ENCODE data around the gene MAGIX. TPM values are rescaled to one million over a fixed set of nuclear protein-coding genes. Genes with fewer than 3 reads are reported as not detected.

The MAGIX gene
- total RNA-seq, 4 donors from 2014 or later = 1.7 to 8.1 (median 2.3) TPM

- 83 to 90% methylated on average over 3 to 9 of the region's 9 CpGs for WGBS, 2 donors
- DNase-seq (ENCODE audit: low spot score in 2 of 2) = no peak
- Histone ChIP-seq H3K4me3 (no peak overlapping the region), H3K36me3 (no peaks in the 10 kb centered on the region), H3K9me3 (no peaks in the 10 kb centered on the region), H3K4me1 (no peaks in the 10 kb centered on the region), H3K27me3 (peaks cover 0 to 18% of the 10 kb centered on the region in 2 donors), H3K27ac (no peak overlapping the region)
- TF ChIP-seq CTCF (IDR thresholded peaks at IDR 0.05) (no peak), POLR2A (IDR thresholded peaks at IDR 0.05) (no peak), EP300 (IDR thresholded peaks at IDR 0.05) (no peak)
Observed at GRCh38 chrX:49211074-49211473, 48.5 kb downstream of the MAGIX start.

- no peaks in the 10 kb centered on the region for H3K9me3 ChIP-seq
- WGBS, 2 donors = 84 to 94% methylated on average over 2 of the region's 2 CpGs
- no peak for DNase-seq (ENCODE audit: low spot score in 2 of 2)
- no peak for TF ChIP-seq POLR2A (IDR thresholded peaks at IDR 0.05)
- no peak for TF ChIP-seq CTCF (IDR thresholded peaks at IDR 0.05)
- no peak for TF ChIP-seq EP300 (IDR thresholded peaks at IDR 0.05)
- no peak overlapping the region for H3K27ac ChIP-seq
- H3K4me1 ChIP-seq = no peaks in the 10 kb centered on the region
- no peaks in the 10 kb centered on the region for H3K36me3 ChIP-seq
- peaks cover 0 to 14% of the 10 kb centered on the region in 2 donors for H3K27me3 ChIP-seq
- no peak overlapping the region for H3K4me3 ChIP-seq
Observed at GRCh38 chrX:49212209-49212608, 49.7 kb downstream of the MAGIX start.

GRCh38 chrX:49212861-49213260 lies 50.3 kb downstream of the MAGIX start:
- Histone ChIP-seq H3K4me3 (no peak overlapping the region), H3K27me3 (peaks cover 0 to 14% of the 10 kb centered on the region in 2 donors), H3K9me3 (no peaks in the 10 kb centered on the region), H3K4me1 (no peaks in the 10 kb centered on the region), H3K36me3 (no peaks in the 10 kb centered on the region), H3K27ac (no peak overlapping the region)
- DNase-seq (ENCODE audit: low spot score in 2 of 2) = no peak
- WGBS, 2 donors = 61 to 100% methylated on average over 1 of the region's 1 CpG
- TF ChIP-seq CTCF (IDR thresholded peaks at IDR 0.05) (no peak), EP300 (IDR thresholded peaks at IDR 0.05) (no peak), POLR2A (IDR thresholded peaks at IDR 0.05) (no peak)

- Histone ChIP-seq H3K36me3 (no peaks in the 10 kb centered on the region), H3K4me3 (no peak overlapping the region), H3K4me1 (no peaks in the 10 kb centered on the region), H3K9me3 (no peaks in the 10 kb centered on the region), H3K27ac (no peak overlapping the region), H3K27me3 (peaks cover 0 to 7% of the 10 kb centered on the region in 2 donors)
- TF ChIP-seq POLR2A (IDR thresholded peaks at IDR 0.05) = no peak
- no peak for TF ChIP-seq EP300 (IDR thresholded peaks at IDR 0.05)
- no peak for TF ChIP-seq CTCF (IDR thresholded peaks at IDR 0.05)
- 76 to 89% methylated on average over 2 of the region's 2 CpGs for WGBS, 2 donors
- no peak for DNase-seq (ENCODE audit: low spot score in 2 of 2)
Observed at GRCh38 chrX:49214416-49214815, 51.9 kb downstream of the MAGIX start.

- TF ChIP-seq POLR2A (IDR thresholded peaks at IDR 0.05) (no peak), CTCF (IDR thresholded peaks at IDR 0.05) (no peak), EP300 (IDR thresholded peaks at IDR 0.05) (no peak)
- H3K4me1 ChIP-seq = no peaks in the 10 kb centered on the region
- H3K36me3 ChIP-seq = no peaks in the 10 kb centered on the region
- no peaks in the 10 kb centered on the region for H3K9me3 ChIP-seq
- DNase-seq (ENCODE audit: low spot score in 2 of 2) = no peak
- H3K27ac ChIP-seq = no peak overlapping the region
- H3K4me3 ChIP-seq = no peak overlapping the region
- 80 to 81% methylated on average over 13 to 14 of the region's 14 CpGs for WGBS, 2 donors
- peaks cover 0 to under 1% of the 10 kb centered on the region in 2 donors for H3K27me3 ChIP-seq
Observed at GRCh38 chrX:49214996-49215526, 52.5 kb downstream of the MAGIX start.

Small RNA genes lying within 50 kb of the gene (small RNA-seq; reads per million reads assigned to genes)
- gene RN7SL262P = not detected

Other genes starting within 250 kb of the MAGIX start
- gene PIM2, start 243.7 kb upstream of the MAGIX start, total RNA-seq = 1 to 10 TPM; 4.9 to 8.4 (median 6.8) TPM
- gene OTUD5, start 205.2 kb upstream of the MAGIX start, total RNA-seq = 10 to 100 TPM; 39.8 to 79.2 (median 51.6) TPM
- 1 to 10 TPM; 2.1 to 7.5 (median 4.2) TPM for gene KCND1, start 190.9 kb upstream of the MAGIX start, total RNA-seq
- gene GRIPAP1, start 160.5 kb upstream of the MAGIX start, total RNA-seq = 10 to 100 TPM; 42.5 to 76.2 (median 58.6) TPM
- gene TFE3, start 119.4 kb upstream of the MAGIX start, total RNA-seq = 100 to 1,000 TPM in 3 of 4 donors, 10 to 100 TPM in 1; 98.6 to 124 (median 117) TPM
- 1 to 10 TPM; 4.1 to 6.6 (median 4.5) TPM for gene CCDC120, start 103.8 kb upstream of the MAGIX start, total RNA-seq
- gene PRAF2, start 88.8 kb upstream of the MAGIX start, total RNA-seq = 10 to 100 TPM; 16.5 to 28.8 (median 19.9) TPM
- 100 to 1,000 TPM in 2 of 4 donors, 10 to 100 TPM in 2; 90.9 to 108 (median 97.7) TPM for gene WDR45, start 82.9 kb upstream of the MAGIX start, total RNA-seq
- gene GPKOW, start 39.0 kb upstream of the MAGIX start, total RNA-seq = 10 to 100 TPM; 28.8 to 38.8 (median 36.1) TPM
- 10 to 100 TPM; 22.0 to 34.7 (median 31.5) TPM for gene PLP2, start 9.1 kb downstream of the MAGIX start, total RNA-seq
- gene PRICKLE3, start 23.6 kb downstream of the MAGIX start, total RNA-seq = 10 to 100 TPM; 18.2 to 32.4 (median 24.4) TPM
- 1 to 10 TPM; 3.1 to 9.9 (median 7.7) TPM for gene SYP, start 37.4 kb downstream of the MAGIX start, total RNA-seq
- 1 to 10 TPM in 1 of 4 donors, under 1 TPM in 3; under 0.01 to 1.0 (median 0.40) TPM for gene CACNA1F, start 70.6 kb downstream of the MAGIX start, total RNA-seq
- 10 to 100 TPM; 10.5 to 20.7 (median 12.0) TPM for gene CCDC22, start 72.7 kb downstream of the MAGIX start, total RNA-seq
- under 1 TPM in 2 of 4 donors, not detected in 2; 0.20 to 0.42 TPM for gene FOXP3, start 102.0 kb downstream of the MAGIX start, total RNA-seq
- gene PPP1R3F, start 107.0 kb downstream of the MAGIX start, total RNA-seq = 10 to 100 TPM; 20.9 to 36.9 (median 27.1) TPM
- gene GAGE10, start 140.9 kb downstream of the MAGIX start, total RNA-seq = not detected
- gene GAGE12J, start 159.3 kb downstream of the MAGIX start, total RNA-seq = not detected
- gene GAGE13, start 168.8 kb downstream of the MAGIX start, total RNA-seq = not detected

Measured in tibial nerve (tissue), 4 donors.